A673 (cell line): ENCODE measurements around the gene POLR1E. TPM values are rescaled to one million over a fixed set of nuclear protein-coding genes. Genes with fewer than 3 reads are reported as not detected.

Source experiments
- BruUV-seq: library from RNA; stranded (reverse); fragments of 400-500 nt; replicated peaks from 2 replicates; lab custom pipeline; 2021; lab: Mats Ljungman, UMichigan
- CTCF ChIA-PET: fragments of 300-600 bp; sonication (Branson Sonifier 250); formaldehyde crosslinking; loops from one replicate; lab custom pipeline; 2022; ENCODE audit warnings: antibody characterized with exemption; lab: Charles Lee
- POLR2A ChIA-PET: fragments of 300-600 bp; sonication (Branson Sonifier 250); formaldehyde crosslinking; loops from one replicate; lab custom pipeline; 2022; ENCODE audit warnings: antibody characterized with exemption; ENCODE audit not compliant: low non-redundant PET; lab: Charles Lee
- DNase-seq: peaks from one replicate; pipeline ENCODE4 v3.0.0-alpha.2; 2015; ENCODE audit warnings: low spot score
- H3K27ac ChIP-seq: fragments of 200-600 bp; sonication (generic); 2 replicates; pipeline ENCODE4 v1.5.1; 2016; ENCODE audit warnings: mixed run types, low read depth, mild to moderate bottlenecking, mixed read lengths, antibody characterized with exemption, low read length; ENCODE audit not compliant: poor library complexity, severe bottlenecking
- H3K27me3 ChIP-seq: fragments of 200-600 bp; sonication (generic); replicated peaks from 2 replicates; pipeline ENCODE4 v1.6.1; 2017; ENCODE audit warnings: mixed run types, low read depth, mild to moderate bottlenecking, mixed read lengths, antibody characterized with exemption, low read length; ENCODE audit not compliant: insufficient read depth, poor library complexity
- H3K36me3 ChIP-seq: fragments of 200-600 bp; sonication (generic); 2 replicates; pipeline ENCODE4 v1.6.1; 2016; ENCODE audit warnings: mixed run types, mild to moderate bottlenecking, mixed read lengths, antibody characterized with exemption, low read length; ENCODE audit not compliant: insufficient read depth, poor library complexity, severe bottlenecking
- H3K4me1 ChIP-seq: fragments of 200-600 bp; sonication (generic); 2 replicates; pipeline ENCODE4 v1.6.1; 2017; ENCODE audit warnings: mixed run types, mild to moderate bottlenecking, mixed read lengths, antibody characterized with exemption, low read length; ENCODE audit not compliant: insufficient read depth, poor library complexity, severe bottlenecking
- H3K4me3 ChIP-seq: fragments of 200-600 bp; sonication (generic); 2 replicates; pipeline ENCODE4 v1.5.1; 2016; ENCODE audit warnings: low read depth, mixed run types, mild to moderate bottlenecking, mixed read lengths, low read length; ENCODE audit not compliant: poor library complexity, severe bottlenecking
- H3K9me3 ChIP-seq: fragments of 200-600 bp; sonication (generic); 2 replicates; pipeline ENCODE4 v1.6.1; 2016; ENCODE audit warnings: mixed run types, low read depth, mild to moderate bottlenecking, mixed read lengths, antibody characterized with exemption, low read length; ENCODE audit not compliant: poor library complexity, severe bottlenecking
- CTCF ChIP-seq: fragments of 300-800, 200-600 bp; sonication (generic); conservative IDR thresholded peaks from 2 replicates; pipeline ENCODE4 v1.5.1; 2017; ENCODE audit warnings: low read depth, mild to moderate bottlenecking, antibody characterized with exemption, low read length, moderate library complexity, mixed read lengths
- EZH2 ChIP-seq: fragments of 200-600 bp; sonication (generic); IDR thresholded peaks from 2 replicates; pipeline ENCODE4 v1.6.1; 2017; ENCODE audit warnings: borderline replicate concordance, low read depth, mild to moderate bottlenecking, mixed read lengths, antibody characterized with exemption, low read length; ENCODE audit not compliant: poor library complexity, severe bottlenecking
- intact Hi-C: fragments of 100-400 bp; cut with micrococcal nuclease; formaldehyde crosslinking; loops from one replicate; pipeline ENCODE4 v1.10.0; 2022; ENCODE audit not compliant: unreplicated experiment
- total RNA-seq: library from RNA; stranded (reverse); gene quantifications from 2 replicates; pipeline ENCODE4 v1.2.3, GENCODE V29; 2021

Gene POLR1E
- total RNA-seq, 1 experiment from 2014 or later = 68.8 TPM

DNA sequence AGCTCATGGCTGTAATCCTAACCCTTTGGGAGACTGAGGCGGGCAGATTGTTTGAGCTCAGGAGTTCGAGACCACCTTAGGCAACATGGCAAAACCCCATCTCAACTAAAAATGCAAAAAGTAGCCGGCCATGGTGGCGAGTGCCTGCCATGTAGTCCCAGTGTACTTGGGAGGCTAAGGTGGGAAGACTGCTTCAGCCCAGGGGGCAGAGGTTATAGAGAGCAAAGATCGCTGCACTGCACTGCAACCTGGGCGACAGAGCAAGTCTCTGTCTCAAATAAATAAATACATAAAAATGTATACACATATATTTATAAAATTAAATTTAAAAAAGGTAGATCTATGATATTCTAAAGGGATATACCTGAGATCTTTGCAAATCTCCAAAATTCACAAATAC is 39.9 kb upstream of the POLR1E start:
- H3K9me3 ChIP-seq = no peaks in the 10 kb centered on the region
- ChIA-PET CTCF (no interaction called here), POLR2A (no interaction called here)
- DNase-seq = no peak
- H3K4me3 ChIP-seq = no peak overlapping the region
- H3K36me3 ChIP-seq = peaks cover 18% of the 10 kb centered on the region
- H3K27me3 ChIP-seq = no peaks in the 10 kb centered on the region
- intact Hi-C loops = no loop called here
- no TSS peak for BruUV-seq
- no peak for TF ChIP-seq CTCF
- TF ChIP-seq EZH2 = no peak
- peaks cover 26% of the 10 kb centered on the region for H3K4me1 ChIP-seq
- no peak overlapping the region for H3K27ac ChIP-seq

- Histone ChIP-seq H3K4me1 (peaks cover 26% of the 10 kb centered on the region), H3K4me3 (no peak overlapping the region), H3K27me3 (no peaks in the 10 kb centered on the region), H3K27ac (peak overlapping the region; percentile 46), H3K9me3 (no peaks in the 10 kb centered on the region), H3K36me3 (peaks cover 13% of the 10 kb centered on the region)
- no peak for DNase-seq
- no TSS peak for BruUV-seq
- ChIA-PET CTCF (no interaction called here), POLR2A (no interaction called here)
- no peak for TF ChIP-seq EZH2
- TF ChIP-seq CTCF = no peak
- intact Hi-C loops = no loop called here
These were observed 39.3 kb upstream of the POLR1E start for GRCh38 chr9:37446401-37446800.

DNA sequence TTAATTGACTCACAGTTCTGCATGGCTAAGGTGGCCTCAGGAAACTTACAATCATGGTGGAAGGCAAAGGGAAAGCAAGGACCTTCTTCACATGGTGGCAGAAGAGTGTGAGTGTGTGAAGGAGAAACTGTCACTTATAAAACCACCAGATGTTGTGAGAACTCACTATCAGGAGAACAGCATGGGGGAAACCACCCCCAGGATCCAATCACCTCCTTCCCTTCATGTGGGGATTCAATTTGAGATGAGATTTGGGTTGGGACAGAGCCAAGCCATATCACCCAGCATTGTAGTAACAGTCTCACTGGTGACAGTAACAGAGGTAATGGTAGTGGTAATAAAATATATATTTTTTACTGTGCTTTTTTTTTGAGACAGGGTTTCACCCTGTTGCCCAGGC is 38.6 kb upstream of the POLR1E start:
- Histone ChIP-seq H3K4me3 (no peak overlapping the region), H3K27ac (peak overlapping the region; percentile 46), H3K9me3 (no peaks in the 10 kb centered on the region), H3K27me3 (no peaks in the 10 kb centered on the region), H3K4me1 (peaks cover 33% of the 10 kb centered on the region), H3K36me3 (peaks cover 6% of the 10 kb centered on the region)
- TF ChIP-seq EZH2 (no peak), CTCF (no peak)
- no TSS peak for BruUV-seq
- POLR2A ChIA-PET = no interaction called here
- no peak for DNase-seq
- intact Hi-C loops = no loop called here
- CTCF ChIA-PET = no interaction called here
